HEK293 (cell line): Measurements from ENCODE around the gene STARD8.
A peak's percentile ranks its signal among the peaks of the same experiment; 100 is the strongest.

Experiments
- CTCF ChIA-PET: fragments of 350-600 bp; formaldehyde crosslinking; extraction: SDS; loops from one replicate; lab custom pipeline; 2021; ENCODE audit warnings: antibody characterized with exemption; lab: Yijun Ruan, JAX
- POLR2A ChIA-PET: fragments of 300-600 bp; formaldehyde crosslinking; extraction: SDS; loops from one replicate; lab custom pipeline; 2020; ENCODE audit warnings: antibody characterized with exemption, inconsistent platforms; lab: Yijun Ruan, JAX
- H3K27ac ChIP-seq: fragments of 200-500 bp; sonication (Bioruptor generic); 2 replicates; pipeline ENCODE4 v1.5.1; 2014; ENCODE audit warnings: low read depth, low read length, control low read depth, inconsistent platforms; ENCODE audit errors: extremely low read depth
- H3K36me3 ChIP-seq, 2 experiments: fragments of 200-500 bp in 1 of 2; sonication (Bioruptor generic) in 1 of 2; 1 replicate in 1 of 2; 2 replicates in 1 of 2; pipeline ENCODE4 v1.5.1; 2014 to 2017; ENCODE audit warnings: inconsistent platforms in 2 of 2, low read length in 2 of 2; ENCODE audit not compliant: control insufficient read depth in 2 of 2, insufficient read depth in 1 of 2
- H3K4me1 ChIP-seq: fragments of 200-500 bp; sonication (Bioruptor generic); 2 replicates; pipeline ENCODE4 v1.5.1; 2014; ENCODE audit warnings: mild to moderate bottlenecking, low read length, inconsistent platforms; ENCODE audit not compliant: control insufficient read depth, insufficient read depth
- H3K4me3 ChIP-seq: 2 replicates; pipeline ENCODE4 v1.5.1; 2011; ENCODE audit warnings: low read depth, mild to moderate bottlenecking, control low read depth, low read length, moderate library complexity
- H3K9me3 ChIP-seq: fragments of 200-500 bp; sonication (Bioruptor generic); 2 replicates; pipeline ENCODE4 v1.5.1; 2014; ENCODE audit warnings: low read depth, low read length, inconsistent platforms; ENCODE audit not compliant: control insufficient read depth, insufficient read depth
- HOXA7 ChIP-seq: sonication (generic); formaldehyde crosslinking; IDR thresholded peaks from 2 replicates; pipeline ENCODE4 v1.8.1; 2022; ENCODE audit warnings: missing genetic modification reagents, borderline replicate concordance
- HOXC10 ChIP-seq: sonication (generic); formaldehyde crosslinking; IDR thresholded peaks from 2 replicates; pipeline ENCODE4 v1.8.1; 2023; ENCODE audit warnings: mild to moderate bottlenecking, missing genetic modification reagents
- SCRT1 ChIP-seq: fragments of 450-650 bp; formaldehyde crosslinking; IDR thresholded peaks from 2 replicates; pipeline ENCODE4 v1.5.1; 2016; ENCODE audit warnings: missing biosample characterization, missing genetic modification characterization, borderline replicate concordance
- TCF7L2 ChIP-seq: IDR thresholded peaks from 2 replicates; pipeline ENCODE4 v1.6.1; 2011; ENCODE audit warnings: low read depth, mild to moderate bottlenecking, inconsistent platforms, low read length, moderate library complexity, borderline replicate concordance
- ZBTB17 ChIP-seq: fragments of 450-650 bp; formaldehyde crosslinking; IDR thresholded peaks from 2 replicates; pipeline ENCODE4 v1.5.1; 2016; ENCODE audit warnings: missing biosample characterization, missing genetic modification characterization
- ZBTB7A ChIP-seq: fragments of 450-650 bp; formaldehyde crosslinking; IDR thresholded peaks from 2 replicates; pipeline ENCODE4 v1.5.1; 2016; ENCODE audit warnings: low read depth, missing biosample characterization, missing genetic modification characterization
- ZNF175 ChIP-seq: fragments of 450-650 bp; formaldehyde crosslinking; IDR thresholded peaks from 2 replicates; pipeline ENCODE4 v1.5.1; 2016; ENCODE audit warnings: missing biosample characterization, missing genetic modification characterization
- ZNF214 ChIP-seq: fragments of 450-650 bp; formaldehyde crosslinking; IDR thresholded peaks from 2 replicates; pipeline ENCODE4 v1.5.1; 2017; ENCODE audit warnings: missing biosample characterization, mild to moderate bottlenecking, missing genetic modification characterization, borderline replicate concordance
- ZNF221 ChIP-seq: fragments of 450-650 bp; formaldehyde crosslinking; IDR thresholded peaks from 2 replicates; pipeline ENCODE4 v1.5.1; 2017; ENCODE audit warnings: missing biosample characterization, missing genetic modification characterization, borderline replicate concordance
- ZNF324 ChIP-seq: fragments of 450-650 bp; formaldehyde crosslinking; IDR thresholded peaks from 2 replicates; pipeline ENCODE4 v1.5.1; 2016; ENCODE audit warnings: missing biosample characterization, missing genetic modification characterization
- ZNF341 ChIP-seq: fragments of 450-650 bp; formaldehyde crosslinking; IDR thresholded peaks from 2 replicates; pipeline ENCODE4; 2016; ENCODE audit warnings: low read depth, missing biosample characterization, missing genetic modification characterization
- ZNF658 ChIP-seq: fragments of 450-650 bp; formaldehyde crosslinking; IDR thresholded peaks from 2 replicates; pipeline ENCODE4; 2016; ENCODE audit warnings: missing biosample characterization, missing genetic modification characterization
- TF ChIP-seq, protein P1 (sequence below): fragments of 450-650 bp; formaldehyde crosslinking; optimal IDR thresholded peaks from 2 replicates; pipeline ENCODE3; 2016; ENCODE audit warnings: missing biosample characterization, mild to moderate bottlenecking, missing genetic modification characterization
- TF ChIP-seq, protein P2 (sequence below): fragments of 450-650 bp; formaldehyde crosslinking; IDR thresholded peaks from 2 replicates; pipeline ENCODE4 v1.5.1; 2016; ENCODE audit warnings: missing biosample characterization, missing genetic modification characterization
- TF ChIP-seq, protein P3 (sequence below): fragments of 450-650 bp; formaldehyde crosslinking; IDR thresholded peaks from 2 replicates; pipeline ENCODE4 v1.5.1; 2016; ENCODE audit warnings: missing biosample characterization, missing genetic modification characterization
- TF ChIP-seq, protein P4 (sequence below): fragments of 450-650 bp; IDR thresholded peaks from 2 replicates; pipeline ENCODE4 v1.5.1; 2018; ENCODE audit warnings: missing biosample characterization, mild to moderate bottlenecking, missing genetic modification characterization
- TF ChIP-seq, protein P5 (sequence below): fragments of 450-650 bp; formaldehyde crosslinking; IDR thresholded peaks from 2 replicates; pipeline ENCODE4 v1.5.1; 2017; ENCODE audit warnings: missing biosample characterization, missing genetic modification characterization

STARD8 gene

DNA sequence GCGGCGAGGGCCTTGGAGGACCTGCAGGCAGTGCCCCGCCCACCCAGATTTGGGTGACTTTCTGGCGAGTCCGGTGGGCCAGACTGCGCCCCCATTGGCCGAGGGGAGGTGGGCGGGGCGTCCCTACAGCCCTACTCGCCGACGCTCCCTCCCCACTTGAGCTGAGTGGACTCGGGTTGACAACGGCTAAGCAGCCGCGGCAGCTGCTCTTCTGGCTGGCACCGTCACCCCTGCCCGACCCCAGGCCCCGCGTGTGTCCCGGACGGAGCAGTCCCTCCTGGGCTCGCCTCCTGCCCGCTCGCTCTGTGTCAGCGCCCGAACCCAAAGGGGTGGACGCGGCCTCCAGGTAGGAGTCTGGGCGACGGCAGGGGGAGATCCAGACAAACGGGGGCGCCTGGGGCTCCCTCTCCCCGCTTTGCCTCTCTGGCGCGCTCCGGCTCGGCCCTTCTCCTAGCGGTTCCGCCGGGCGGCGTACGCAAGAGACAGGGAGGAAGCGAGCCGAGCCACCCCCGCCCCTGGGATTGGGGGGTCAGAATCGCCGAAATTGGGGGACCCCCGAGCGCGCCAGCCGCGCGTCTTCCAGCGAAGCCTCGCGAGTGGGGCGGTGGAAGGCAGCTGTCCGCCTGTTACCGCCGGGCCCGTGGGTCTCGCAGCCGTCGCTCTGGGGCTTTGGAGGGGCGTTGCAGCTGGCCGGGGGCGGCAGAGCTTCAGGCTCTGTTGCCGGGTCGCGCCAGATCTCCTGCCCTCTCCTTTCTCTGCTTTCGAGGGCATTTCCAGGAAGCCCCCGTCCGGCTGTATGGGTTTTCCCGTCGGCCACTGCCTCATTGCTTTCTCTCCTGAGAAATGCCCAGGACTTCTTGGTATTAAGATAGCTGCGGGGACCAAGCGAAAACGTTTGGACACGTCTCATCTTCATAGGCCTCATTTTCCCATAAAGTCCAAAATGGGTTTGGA is 46.3 kb downstream of the STARD8 start (continued):
- TF ChIP-seq, protein P1, sequence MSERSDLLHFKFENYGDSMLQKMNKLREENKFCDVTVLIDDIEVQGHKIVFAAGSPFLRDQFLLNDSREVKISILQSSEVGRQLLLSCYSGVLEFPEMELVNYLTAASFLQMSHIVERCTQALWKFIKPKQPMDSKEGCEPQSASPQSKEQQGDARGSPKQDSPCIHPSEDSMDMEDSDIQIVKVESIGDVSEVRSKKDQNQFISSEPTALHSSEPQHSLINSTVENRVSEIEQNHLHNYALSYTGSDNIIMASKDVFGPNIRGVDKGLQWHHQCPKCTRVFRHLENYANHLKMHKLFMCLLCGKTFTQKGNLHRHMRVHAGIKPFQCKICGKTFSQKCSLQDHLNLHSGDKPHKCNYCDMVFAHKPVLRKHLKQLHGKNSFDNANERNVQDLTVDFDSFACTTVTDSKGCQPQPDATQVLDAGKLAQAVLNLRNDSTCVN, result peak; percentile 30
- peak; percentile 80 for TF ChIP-seq ZNF341
- TF ChIP-seq, protein P2, sequence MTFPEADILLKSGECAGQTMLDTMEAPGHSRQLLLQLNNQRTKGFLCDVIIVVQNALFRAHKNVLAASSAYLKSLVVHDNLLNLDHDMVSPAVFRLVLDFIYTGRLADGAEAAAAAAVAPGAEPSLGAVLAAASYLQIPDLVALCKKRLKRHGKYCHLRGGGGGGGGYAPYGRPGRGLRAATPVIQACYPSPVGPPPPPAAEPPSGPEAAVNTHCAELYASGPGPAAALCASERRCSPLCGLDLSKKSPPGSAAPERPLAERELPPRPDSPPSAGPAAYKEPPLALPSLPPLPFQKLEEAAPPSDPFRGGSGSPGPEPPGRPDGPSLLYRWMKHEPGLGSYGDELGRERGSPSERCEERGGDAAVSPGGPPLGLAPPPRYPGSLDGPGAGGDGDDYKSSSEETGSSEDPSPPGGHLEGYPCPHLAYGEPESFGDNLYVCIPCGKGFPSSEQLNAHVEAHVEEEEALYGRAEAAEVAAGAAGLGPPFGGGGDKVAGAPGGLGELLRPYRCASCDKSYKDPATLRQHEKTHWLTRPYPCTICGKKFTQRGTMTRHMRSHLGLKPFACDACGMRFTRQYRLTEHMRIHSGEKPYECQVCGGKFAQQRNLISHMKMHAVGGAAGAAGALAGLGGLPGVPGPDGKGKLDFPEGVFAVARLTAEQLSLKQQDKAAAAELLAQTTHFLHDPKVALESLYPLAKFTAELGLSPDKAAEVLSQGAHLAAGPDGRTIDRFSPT (tag by site-specific recombination), result 0 out of 2 replicates have a peak, but pooled peaks have one; percentile 14
- TF ChIP-seq, protein P3, sequence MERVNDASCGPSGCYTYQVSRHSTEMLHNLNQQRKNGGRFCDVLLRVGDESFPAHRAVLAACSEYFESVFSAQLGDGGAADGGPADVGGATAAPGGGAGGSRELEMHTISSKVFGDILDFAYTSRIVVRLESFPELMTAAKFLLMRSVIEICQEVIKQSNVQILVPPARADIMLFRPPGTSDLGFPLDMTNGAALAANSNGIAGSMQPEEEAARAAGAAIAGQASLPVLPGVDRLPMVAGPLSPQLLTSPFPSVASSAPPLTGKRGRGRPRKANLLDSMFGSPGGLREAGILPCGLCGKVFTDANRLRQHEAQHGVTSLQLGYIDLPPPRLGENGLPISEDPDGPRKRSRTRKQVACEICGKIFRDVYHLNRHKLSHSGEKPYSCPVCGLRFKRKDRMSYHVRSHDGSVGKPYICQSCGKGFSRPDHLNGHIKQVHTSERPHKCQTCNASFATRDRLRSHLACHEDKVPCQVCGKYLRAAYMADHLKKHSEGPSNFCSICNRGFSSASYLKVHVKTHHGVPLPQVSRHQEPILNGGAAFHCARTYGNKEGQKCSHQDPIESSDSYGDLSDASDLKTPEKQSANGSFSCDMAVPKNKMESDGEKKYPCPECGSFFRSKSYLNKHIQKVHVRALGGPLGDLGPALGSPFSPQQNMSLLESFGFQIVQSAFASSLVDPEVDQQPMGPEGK (tag by site-specific recombination), result peak; percentile 43; the same call in 1 of the 2 replicates

DNA sequence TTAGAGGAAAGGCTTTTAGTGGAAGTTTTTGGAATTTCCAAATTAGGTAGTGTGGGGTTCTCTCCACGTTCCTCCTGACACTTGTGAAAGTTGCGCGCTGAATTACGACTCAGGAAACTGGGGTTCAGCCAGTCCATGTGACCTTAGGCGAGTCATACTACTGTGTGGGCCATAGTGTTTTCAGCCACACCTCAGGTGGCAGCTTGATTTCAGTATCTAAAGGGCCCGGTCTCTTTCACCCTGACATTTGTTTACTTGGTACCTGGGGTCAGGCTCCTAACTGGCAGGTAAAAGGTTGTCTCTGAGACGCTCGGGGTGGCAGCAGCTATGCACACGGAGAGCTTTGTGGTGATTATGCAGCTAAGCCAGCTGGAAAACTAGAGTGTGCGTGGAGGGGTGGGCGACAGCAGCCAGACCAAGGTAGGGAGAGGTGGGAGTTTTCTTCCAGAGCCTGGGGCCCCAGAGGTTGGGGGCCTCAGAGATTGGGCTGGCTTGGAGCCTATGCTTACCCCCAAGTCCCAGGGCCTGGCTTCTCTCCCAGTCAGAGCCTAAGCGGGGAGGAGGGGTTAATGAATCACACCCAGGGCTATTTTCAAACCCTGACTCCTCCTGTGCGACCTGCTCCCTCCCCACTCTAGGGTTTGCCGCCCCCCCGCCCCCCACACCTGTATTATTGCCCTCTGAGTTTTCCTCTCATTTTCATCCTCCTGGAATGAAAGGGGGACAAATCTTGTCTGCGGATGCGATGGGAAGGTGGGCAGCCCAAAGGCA is 47.2 kb downstream of the STARD8 start:
- CTCF ChIA-PET, result interaction anchor here (0.7 kb wide), 1 partner anchor 653 kb away, joined by 3 read pairs; no protein-coding TSS in a partner anchor
- H3K27ac ChIP-seq, result no peak overlapping the region
- no peaks in the 10 kb centered on the region for H3K9me3 ChIP-seq
- no peak for TF ChIP-seq TCF7L2
- TF ChIP-seq, protein P4, sequence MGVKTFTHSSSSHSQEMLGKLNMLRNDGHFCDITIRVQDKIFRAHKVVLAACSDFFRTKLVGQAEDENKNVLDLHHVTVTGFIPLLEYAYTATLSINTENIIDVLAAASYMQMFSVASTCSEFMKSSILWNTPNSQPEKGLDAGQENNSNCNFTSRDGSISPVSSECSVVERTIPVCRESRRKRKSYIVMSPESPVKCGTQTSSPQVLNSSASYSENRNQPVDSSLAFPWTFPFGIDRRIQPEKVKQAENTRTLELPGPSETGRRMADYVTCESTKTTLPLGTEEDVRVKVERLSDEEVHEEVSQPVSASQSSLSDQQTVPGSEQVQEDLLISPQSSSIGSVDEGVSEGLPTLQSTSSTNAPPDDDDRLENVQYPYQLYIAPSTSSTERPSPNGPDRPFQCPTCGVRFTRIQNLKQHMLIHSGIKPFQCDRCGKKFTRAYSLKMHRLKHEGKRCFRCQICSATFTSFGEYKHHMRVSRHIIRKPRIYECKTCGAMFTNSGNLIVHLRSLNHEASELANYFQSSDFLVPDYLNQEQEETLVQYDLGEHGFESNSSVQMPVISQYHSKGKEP (tag by site-specific recombination), result no peak
- no peak for TF ChIP-seq ZNF214 (tag by site-specific recombination)
- no peak for TF ChIP-seq HOXA7 (CRISPR knock-in tag)
- no peak for TF ChIP-seq ZBTB17
- TF ChIP-seq, protein P5, sequence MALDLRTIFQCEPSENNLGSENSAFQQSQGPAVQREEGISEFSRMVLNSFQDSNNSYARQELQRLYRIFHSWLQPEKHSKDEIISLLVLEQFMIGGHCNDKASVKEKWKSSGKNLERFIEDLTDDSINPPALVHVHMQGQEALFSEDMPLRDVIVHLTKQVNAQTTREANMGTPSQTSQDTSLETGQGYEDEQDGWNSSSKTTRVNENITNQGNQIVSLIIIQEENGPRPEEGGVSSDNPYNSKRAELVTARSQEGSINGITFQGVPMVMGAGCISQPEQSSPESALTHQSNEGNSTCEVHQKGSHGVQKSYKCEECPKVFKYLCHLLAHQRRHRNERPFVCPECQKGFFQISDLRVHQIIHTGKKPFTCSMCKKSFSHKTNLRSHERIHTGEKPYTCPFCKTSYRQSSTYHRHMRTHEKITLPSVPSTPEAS, result no peak
- no peak for TF ChIP-seq SCRT1 (tag by site-specific recombination)
- no peak for TF ChIP-seq ZBTB7A (tag by site-specific recombination)
- TF ChIP-seq ZNF221, result no peak
- no peak for TF ChIP-seq ZNF658
- no peak for TF ChIP-seq ZNF175 (tag by site-specific recombination)
- TF ChIP-seq ZNF324 (tag by site-specific recombination), result no peak
- no peak for TF ChIP-seq HOXC10 (CRISPR knock-in tag)
- POLR2A ChIA-PET, result no interaction called here
- H3K4me1 ChIP-seq, result no peaks in the 10 kb centered on the region
- no peak overlapping the region for H3K4me3 ChIP-seq
- no peaks in the 10 kb centered on the region for H3K36me3 ChIP-seq
